H7 (cell line): ENCODE results near the gene OR7C2. TPM values are rescaled to one million over a fixed set of nuclear protein-coding genes. Genes with fewer than 3 reads are reported as not detected.
"Not testable (repeated sequence)": the region's sequence is repeated elsewhere in the genome, so short reads cannot be mapped to it uniquely, and the experiment has no call there.

ENCODE experiments used
- DNase-seq: peaks from one replicate; pipeline ENCODE4 v3.0.0; 2012
- H3K27me3 ChIP-seq: 2 replicates; pipeline ENCODE4 v1.6.0; 2011; ENCODE audit warnings: mild to moderate bottlenecking, low read length; ENCODE audit not compliant: control insufficient read depth, insufficient read depth
- H3K36me3 ChIP-seq: replicated peaks from 2 replicates; pipeline ENCODE4 v1.5.1; 2011; ENCODE audit warnings: low read length; ENCODE audit not compliant: control insufficient read depth, insufficient read depth
- H3K4me3 ChIP-seq: 2 replicates; pipeline ENCODE4 v1.5.1; 2011; ENCODE audit warnings: low read depth, mild to moderate bottlenecking, control low read depth, low read length, moderate library complexity; ENCODE audit not compliant: insufficient read depth
- total RNA-seq: library from RNA; depleted of rRNA; stranded (reverse); fragments of >200 nt; shearing (Covaris generic); gene quantifications from 2 replicates; pipeline ENCODE4 v1.2.3, GENCODE V29; 2014; rRNA removed

OR7C2 gene
- total RNA-seq = not detected in 2 replicates

GRCh38 chr19:14941189-14941588 is at the start of gene OR7C2:
Gene OR7C2, plus strand, starts transcription at chr19:14941489. Its CDS starts 0 bp downstream, at chr19:14941489.
- Histone ChIP-seq H3K27me3 (no peaks in the 10 kb centered on the region), H3K36me3 (no peaks in the 10 kb centered on the region), H3K4me3 (no peak within 1 kb of the TSS)
- no peak for DNase-seq

DNA sequence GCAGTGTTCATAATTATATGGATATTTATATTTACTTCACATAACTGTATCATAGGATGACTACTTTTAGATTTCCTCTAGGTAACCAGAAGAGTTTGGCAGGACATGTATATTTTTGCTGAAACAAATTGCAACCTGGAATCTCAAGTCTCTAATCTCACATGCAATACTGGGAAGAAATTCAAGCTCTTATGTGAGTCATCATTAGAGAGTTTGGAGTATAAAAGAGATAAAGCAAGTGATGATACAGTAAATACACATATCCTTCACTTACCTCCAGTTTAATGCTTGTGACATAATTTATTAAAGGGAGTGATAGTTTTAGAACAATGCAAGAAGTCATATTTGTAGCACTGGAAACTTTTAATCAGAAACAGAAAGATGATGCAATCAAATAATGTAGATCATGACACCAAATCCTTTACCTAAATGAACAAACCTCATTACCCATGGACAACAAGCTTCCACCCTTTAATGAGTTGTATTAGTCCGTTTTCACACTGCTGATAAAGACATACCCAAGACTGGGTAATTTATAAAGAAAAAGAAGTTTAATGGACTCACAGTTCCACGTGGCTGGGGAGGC is 39.5 kb upstream of the OR7C2 start:
- DNase-seq = no peak
- H3K27me3 ChIP-seq = no peaks in the 10 kb centered on the region
- no peaks in the 10 kb centered on the region for H3K36me3 ChIP-seq
- no peak overlapping the region for H3K4me3 ChIP-seq

DNA sequence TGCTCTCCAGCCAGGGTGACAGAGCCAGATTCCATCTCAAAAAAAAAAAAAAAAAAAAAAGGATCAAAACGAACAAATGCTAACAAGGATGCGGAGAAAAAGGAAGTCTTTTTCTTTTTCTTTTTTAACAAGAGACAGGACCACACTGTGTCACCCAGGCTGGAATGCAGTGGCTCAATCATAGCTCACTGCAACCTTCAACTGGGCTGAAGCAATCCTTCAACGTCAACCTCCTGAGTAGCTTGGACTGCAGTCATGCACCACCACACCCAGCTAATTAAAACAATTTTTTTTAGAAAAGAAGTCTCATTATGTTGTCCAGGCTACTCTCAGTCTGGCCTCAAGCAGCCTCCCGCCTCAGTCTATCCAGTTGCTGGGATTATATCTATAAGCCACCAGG is 34.6 kb upstream of the OR7C2 start:
- Histone ChIP-seq H3K36me3 (no peaks in the 10 kb centered on the region), H3K4me3 (no peak overlapping the region), H3K27me3 (no peaks in the 10 kb centered on the region)
- DNase-seq = no peak

DNA sequence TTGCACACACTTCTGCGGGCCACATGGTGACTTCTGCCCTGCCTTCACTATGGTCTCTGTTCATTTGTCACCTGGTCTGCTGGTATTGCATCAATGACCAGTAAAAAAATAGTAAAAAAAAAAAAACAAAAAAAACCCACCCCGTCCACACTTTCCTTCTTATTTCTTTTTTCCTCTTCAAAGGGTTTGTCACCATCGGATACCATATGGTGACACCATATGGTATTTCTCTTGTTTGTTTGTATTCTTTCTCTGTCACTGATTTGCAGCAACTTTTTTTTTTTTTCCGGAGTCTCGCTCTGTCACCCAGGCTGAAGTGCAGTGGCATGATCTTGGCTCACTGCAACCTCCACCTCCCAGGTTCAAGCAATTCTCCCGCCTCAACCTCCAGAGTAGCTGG is 26.2 kb upstream of the OR7C2 start:
- Histone ChIP-seq H3K36me3 (no peaks in the 10 kb centered on the region), H3K27me3 (no peaks in the 10 kb centered on the region), H3K4me3 (no peak overlapping the region)
- DNase-seq = no peak

DNA sequence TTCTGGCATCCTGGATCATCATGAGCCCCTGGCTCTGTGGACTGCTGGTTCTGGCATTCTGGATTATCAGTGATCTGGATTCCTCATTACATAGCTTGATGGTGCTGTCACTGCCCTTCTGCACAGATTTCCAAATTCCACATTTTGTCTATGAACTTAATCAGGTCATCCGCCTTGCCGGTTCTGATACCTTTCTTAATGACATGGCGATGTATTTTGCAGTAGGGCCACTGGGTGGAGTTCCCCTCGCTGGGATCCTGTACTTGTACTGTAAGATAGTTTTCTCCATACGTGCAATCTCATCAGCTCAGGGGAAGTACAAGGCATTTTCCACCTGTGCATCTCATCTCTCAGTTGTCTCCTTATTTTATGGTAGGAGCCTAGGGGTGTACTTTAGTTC is 24.4 kb upstream of the OR7C2 start:
- H3K27me3 ChIP-seq = no peaks in the 10 kb centered on the region

DNA sequence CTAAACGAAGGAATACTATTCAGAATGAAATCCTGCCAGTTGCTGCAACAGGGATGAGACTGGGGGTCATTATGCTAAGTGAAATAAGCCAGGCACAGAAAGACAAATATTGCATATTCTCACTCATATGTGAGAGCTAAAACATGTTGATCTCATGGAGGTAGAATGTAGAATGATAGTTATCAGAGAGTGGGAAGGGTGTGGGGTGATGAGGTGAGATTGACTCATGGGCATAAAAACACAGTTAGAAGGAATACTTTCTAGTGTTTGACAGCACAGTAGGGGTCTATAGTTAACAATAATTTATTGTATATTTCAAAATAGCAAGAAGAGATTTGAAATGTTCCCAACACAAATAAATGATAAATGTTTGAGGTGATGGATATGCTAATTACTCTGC is 7.8 kb upstream of the OR7C2 start:
- no peaks in the 10 kb centered on the region for H3K36me3 ChIP-seq
- no peaks in the 10 kb centered on the region for H3K27me3 ChIP-seq
- H3K4me3 ChIP-seq = no peak overlapping the region
- DNase-seq = no peak

More for the DNA sequence above, 24.4 kb upstream of the OR7C2 start:
- DNase-seq = peak; percentile 40
- Histone ChIP-seq H3K36me3 (no peaks in the 10 kb centered on the region), H3K4me3 (no peak overlapping the region)

DNA sequence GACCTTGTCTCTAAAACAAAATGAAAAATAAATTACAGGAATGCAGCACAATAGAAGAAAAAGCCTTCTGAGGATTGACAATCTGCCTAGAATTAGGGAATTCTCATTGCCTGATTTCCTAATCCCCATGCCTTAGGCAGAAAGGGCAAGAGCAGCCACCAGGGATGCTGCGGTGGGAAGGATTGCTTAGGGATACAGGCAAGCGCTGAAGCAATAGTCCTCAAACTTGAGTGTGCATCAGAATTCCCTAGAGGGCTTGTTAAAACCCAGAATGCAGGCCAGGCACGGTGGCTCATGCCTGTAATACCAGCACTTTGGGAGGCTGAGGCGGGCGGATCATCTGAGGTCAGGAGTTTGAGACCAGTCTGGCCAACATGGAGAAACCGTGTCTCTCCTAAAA is 1.0 kb upstream of the OR7C2 start:
- DNase-seq = no peak
- Histone ChIP-seq H3K27me3 (no peaks in the 10 kb centered on the region), H3K36me3 (no peaks in the 10 kb centered on the region), H3K4me3 (no peak overlapping the region)

DNA sequence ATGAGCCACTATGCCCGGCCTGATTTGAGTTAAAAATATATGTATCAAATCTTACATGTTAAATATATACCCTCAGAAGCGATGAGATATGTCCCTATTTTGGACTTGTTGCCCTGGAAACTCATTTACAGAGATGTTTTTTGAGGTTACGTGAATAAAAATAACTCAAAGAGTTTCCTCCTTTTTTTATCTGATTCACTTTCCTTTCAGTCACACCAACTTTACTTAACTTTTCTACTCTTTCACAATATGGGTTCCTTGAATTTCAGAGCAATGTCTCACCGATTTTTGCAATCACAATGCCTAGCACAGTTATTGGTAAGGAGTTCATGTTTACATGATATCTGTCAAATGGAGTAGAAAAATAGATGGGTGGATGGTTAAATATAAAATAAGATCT is 2.3 kb downstream of the OR7C2 start:
- no peaks in the 10 kb centered on the region for H3K27me3 ChIP-seq
- no peak overlapping the region for H3K4me3 ChIP-seq
- DNase-seq = no peak
- H3K36me3 ChIP-seq = no peaks in the 10 kb centered on the region

DNA sequence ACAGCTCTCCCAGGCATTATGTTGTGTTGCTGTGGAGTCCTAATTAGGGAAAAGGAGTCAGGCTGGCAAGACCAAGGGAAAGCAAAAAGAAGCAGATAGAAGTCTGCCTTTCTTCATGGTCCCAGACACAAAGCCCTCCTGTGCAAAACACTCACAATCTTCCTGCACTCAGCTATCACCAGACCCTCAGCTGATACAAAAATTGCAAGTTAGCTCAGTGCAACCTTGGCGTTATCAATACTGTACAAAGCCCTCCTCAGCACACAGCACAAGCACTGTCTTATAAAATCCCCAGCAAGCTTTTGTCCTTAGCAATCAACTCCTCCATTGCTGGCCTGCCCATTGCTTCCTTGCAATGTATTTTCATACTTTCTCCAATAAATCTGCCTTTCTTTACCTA is 3.2 kb downstream of the OR7C2 start:
- no peaks in the 10 kb centered on the region for H3K27me3 ChIP-seq
- no peaks in the 10 kb centered on the region for H3K36me3 ChIP-seq
- no peak for DNase-seq
- no peak overlapping the region for H3K4me3 ChIP-seq

DNA sequence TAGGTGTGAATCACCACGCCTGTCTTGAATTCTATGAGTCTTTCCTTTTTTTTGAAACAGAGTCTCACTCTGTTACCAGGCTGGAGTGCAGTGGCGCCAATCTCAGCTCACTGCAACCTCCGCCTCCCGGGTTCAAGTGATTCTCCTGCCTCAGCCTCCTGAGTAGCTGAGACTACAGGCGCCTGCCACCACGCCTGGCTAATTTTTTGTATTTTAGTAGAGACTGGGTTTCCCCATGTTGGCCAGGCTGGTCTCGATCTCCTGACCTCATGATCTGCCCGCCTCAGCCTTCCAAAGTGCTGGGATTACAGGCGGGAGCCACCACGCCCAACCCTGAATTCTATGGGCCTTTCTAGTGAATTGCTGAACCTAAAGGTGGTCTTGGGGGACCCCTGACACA is 8.1 kb downstream of the OR7C2 start:
- not testable (repeated sequence) for H3K27me3 ChIP-seq, DNase-seq, H3K4me3 ChIP-seq, H3K36me3 ChIP-seq

- Histone ChIP-seq H3K27me3 (no peaks in the 10 kb centered on the region), H3K4me3 (no peak overlapping the region), H3K36me3 (no peaks in the 10 kb centered on the region)
- DNase-seq = no peak
These were observed 8.6 kb downstream of the OR7C2 start for GRCh38 chr19:14949876-14950275.

GRCh38 chr19:14950421-14950820 is 9.1 kb downstream of the OR7C2 start:
- H3K4me3 ChIP-seq = no peak overlapping the region
- no peak for DNase-seq
- no peaks in the 10 kb centered on the region for H3K27me3 ChIP-seq
- no peaks in the 10 kb centered on the region for H3K36me3 ChIP-seq

DNA sequence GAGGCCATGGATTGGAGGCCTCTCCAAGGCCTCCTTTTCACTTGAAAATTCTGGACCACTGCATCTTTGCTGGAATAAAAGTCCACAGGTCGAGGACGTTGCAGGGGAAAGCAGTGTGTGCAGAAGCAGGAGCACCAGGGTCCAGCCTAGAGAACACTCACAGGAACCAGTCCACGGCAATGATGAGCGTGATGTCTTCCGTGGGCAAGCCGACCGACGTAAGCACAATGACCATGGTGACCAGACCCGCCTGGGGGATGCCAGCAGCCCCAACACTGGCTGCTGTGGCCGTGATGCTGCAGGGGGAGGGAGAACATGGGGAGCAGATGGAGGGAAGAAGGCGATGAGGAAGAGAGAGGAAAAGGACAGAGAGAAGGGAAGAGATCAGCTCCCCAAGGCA is 11.5 kb downstream of the OR7C2 start:
- no peaks in the 10 kb centered on the region for H3K36me3 ChIP-seq
- H3K4me3 ChIP-seq = no peak overlapping the region
- no peak for DNase-seq
- H3K27me3 ChIP-seq = no peaks in the 10 kb centered on the region

GRCh38 chr19:14954071-14954655 is 12.9 kb downstream of the OR7C2 start:
- Histone ChIP-seq H3K36me3 (no peaks in the 10 kb centered on the region), H3K27me3 (no peaks in the 10 kb centered on the region), H3K4me3 (no peak overlapping the region)
- peak; percentile 87 for DNase-seq

DNA sequence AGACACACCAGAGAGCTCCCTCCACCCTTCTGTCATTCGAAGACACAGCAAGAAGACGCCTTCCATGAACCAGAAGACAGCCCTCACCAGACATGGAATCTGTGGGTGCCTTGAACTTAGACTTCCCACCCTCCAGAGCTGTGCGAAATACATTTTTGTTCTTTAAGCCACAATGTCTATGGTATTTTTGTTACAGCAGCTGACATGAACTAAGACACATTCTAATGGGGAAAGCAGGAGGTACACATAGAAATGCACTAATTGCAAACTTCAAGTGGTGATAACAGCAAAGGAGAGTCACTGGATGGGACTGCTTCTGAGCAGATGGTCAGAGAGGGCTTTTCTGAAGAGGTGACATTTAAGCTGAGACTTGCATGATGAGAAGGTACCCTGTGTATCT is 16.2 kb downstream of the OR7C2 start:
- Histone ChIP-seq H3K4me3 (no peak overlapping the region), H3K27me3 (no peaks in the 10 kb centered on the region), H3K36me3 (0 out of 2 replicates have a peak, but pooled peaks cover 2% of the 10 kb centered on the region)
- no peak for DNase-seq

DNA sequence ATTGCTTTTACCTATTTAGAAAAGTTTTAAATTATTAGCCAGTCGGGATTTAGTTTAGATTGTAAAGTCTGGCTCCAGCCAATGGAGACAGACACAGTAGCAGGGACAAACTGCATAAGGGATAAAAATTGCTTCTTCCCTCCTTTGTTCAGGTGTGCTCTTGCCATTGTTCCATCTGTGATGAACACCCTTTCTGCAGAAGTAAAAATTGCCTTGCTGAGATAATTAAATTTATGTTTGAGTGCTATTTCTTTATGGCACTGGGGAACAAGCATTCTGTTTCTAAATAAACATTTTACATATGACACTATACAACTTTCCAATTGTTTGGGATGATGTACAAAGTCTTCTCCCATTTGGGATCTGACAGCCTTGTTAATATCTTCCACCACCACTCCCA is 18.0 kb downstream of the OR7C2 start:
- no peaks in the 10 kb centered on the region for H3K27me3 ChIP-seq
- no peak overlapping the region for H3K4me3 ChIP-seq
- DNase-seq = no peak
- H3K36me3 ChIP-seq = 0 out of 2 replicates have a peak, but pooled peaks cover 2% of the 10 kb centered on the region
